Heart right ventricle (tissue), 16 donors: ENCODE results near the gene PACSIN2. TPM values are rescaled to one million over a fixed set of nuclear protein-coding genes. Genes with fewer than 3 reads are reported as not detected.

Source experiments
- ATAC-seq, 8 donors: fragments of 200-7000 bp; cut with Tn5 transposase; one replicate each; pipeline ENCODE4 v1.9.1; 2020; ENCODE audit warnings: mild to moderate bottlenecking in 8 of 8, moderate library complexity in 8 of 8, moderate number of reproducible peaks in 1 of 8
- DNase-seq, 2 donors: peaks; one replicate each; pipeline ENCODE4 v3.0.0-alpha.2; 2020
- H3K27ac ChIP-seq, 10 donors: fragments of 200-600 bp; sonication (generic) in 2 of 10; one replicate each; pipeline versions ENCODE4 v1.5.0 to v1.8.0; 2020 to 2022; ENCODE audit warnings: mild to moderate bottlenecking in 3 of 10
- H3K27me3 ChIP-seq, 7 donors: fragments of 200-600 bp; one replicate each; pipeline ENCODE4 v1.8.0; 2021 to 2022; ENCODE audit warnings: mild to moderate bottlenecking in 2 of 7
- H3K36me3 ChIP-seq, 9 donors: fragments of 200-600 bp; sonication (generic) in 1 of 9; one replicate each; pipeline versions ENCODE4 v1.5.0 to v1.8.0; 2020 to 2022; ENCODE audit warnings: mild to moderate bottlenecking in 2 of 9
- H3K4me1 ChIP-seq, 9 donors: fragments of 200-600 bp; sonication (generic) in 1 of 9; one replicate each; pipeline versions ENCODE4 v1.5.0 to v1.8.0; 2020 to 2022; ENCODE audit warnings: mild to moderate bottlenecking in 4 of 9
- H3K4me3 ChIP-seq, 10 donors: fragments of 200-600 bp; sonication (generic) in 2 of 10; one replicate each; pipeline versions ENCODE4 v1.5.0 to v1.8.0; 2020 to 2022; ENCODE audit warnings: mild to moderate bottlenecking in 7 of 10, moderate library complexity in 2 of 10
- H3K9me3 ChIP-seq, 11 donors: fragments of 200-600 bp in 10 of 11; sonication (generic) in 2 of 11; one replicate each; pipeline versions ENCODE4 v1.5.0 to v1.8.0; 2013 to 2022; ENCODE audit warnings: mild to moderate bottlenecking in 2 of 11, control low read depth in 1 of 11, moderate library complexity in 1 of 11
- CTCF ChIP-seq, 9 donors: fragments of 200-600 bp; sonication (generic) in 2 of 9; IDR thresholded peaks; one replicate each; pipeline versions ENCODE4 v1.5.0 to v1.8.0; 2021 to 2022; ENCODE audit warnings: antibody characterized with exemption in 9 of 9, mild to moderate bottlenecking in 5 of 9, moderate library complexity in 1 of 9
- whole genome bisulfite sequencing, 2 donors: extraction: QIAGEN DNeasy Blood & Tissue Kit; methylation state at CpG; one replicate each; pipeline ENCODE4 v1.1.7; 2013; ENCODE audit warnings: inconsistent platforms in 1 of 2; 5-methylcytosine and 5-hydroxymethylcytosine counted together
- intact Hi-C, 10 donors: fragments of 100-400 bp; cut with DNase I; formaldehyde crosslinking; loops; one replicate each; pipeline versions ENCODE4 v1.11.1 to v1.14.2; 2022
- polyA plus RNA-seq, 2 donors: library from polyadenylated mRNA; stranded (reverse); fragments of 200-250 nt; gene quantifications; one replicate each; pipeline ENCODE4 v1.2.3, GENCODE V29; 2013
- total RNA-seq, 10 donors: library from RNA; stranded (reverse); fragmentation: NEBNext Ultra II Directional in 3 of 10; extraction: Animal tissue kit (Norgen Biotek cat#: 25700) in 3 of 10; gene quantifications; one replicate each; pipeline versions ENCODE4 v1.2.1 to v1.2.4, GENCODE V29; 2021 to 2023
- donor health status: Arrhythmogenic right ventricular cardiomyopathy.
- donor health status: ischemic (EF 13 %, LVEDD 7.1; RV severe dilation, severe dysfunction).
- donor health status: healthy with polysubstance abuse.
- donor health status: DM: no; HTN: yes; CAD: no.
- donor health status: DM: no; HTN: no; CAD: no.
- donor health status: ischemic (EF 25% LVEDD 6.9; RV normal size, moderate dysfunction).
- donor health status: ischemic (EF 25% LVEDD 5.7; RV mildly dilated, moderate dysfunction).
- donor health status: healthy.
- donor health status: DM: yes; HTN: yes; CAD: no.
- donor health status: Ischemic cardiomyopathy.
- donor health status: ischemic (EF 35%, LVEDD 5.7; RV mildly dilated, moderate dysfunction).
- donor health status: nonischemic (EF 11% LVEDD 7.7; RV severe dilation, severe dysfunction).
- donor health status: DM: yes; HTN: yes; CAD: no.
- donor health status: PGD.
- donor health status: ischemic (EF 29% LVEDD 5.4; RV normal size, mild dysfunction).
- donor health status: nonischemic (EF 23%, LVEDD 6.1; RV moderate dilation, normal function).

Gene PACSIN2
- total and polyA plus RNA-seq, 12 donors = 24.3 to 69.7 (median 57.0) TPM

GRCh38 chr22:42856179-42856864 lies 158.6 kb downstream of the PACSIN2 start:
- peaks cover 0 to 5% (median 0%) of the 10 kb centered on the region in 9 donors for H3K36me3 ChIP-seq
- ATAC-seq (peak; percentile 16 to 60 (median 47)), DNase-seq (peak; percentile 71 to 79)
- H3K27me3 ChIP-seq = no peaks in the 10 kb centered on the region
- WGBS, 2 donors = 0 to 1% methylated on average over 41 to 44 of the region's 44 CpGs
- peak overlapping the region; percentile 67 to 98 (median 80) for H3K4me3 ChIP-seq
- intact Hi-C loops = loop anchor here in 1 of 10 donors (5.0 kb wide), 1 partner anchor 156 kb away; no protein-coding TSS in a partner anchor
- no peaks in the 10 kb centered on the region for H3K9me3 ChIP-seq
- no peak for TF ChIP-seq CTCF (IDR thresholded peaks at IDR 0.05)
- H3K4me1 ChIP-seq = peaks cover 9 to 39% (median 26%) of the 10 kb centered on the region in 9 donors
- H3K27ac ChIP-seq = peak overlapping the region; percentile 92 to 99 (median 98)

GRCh38 chr22:42855721-42856120 lies 159.2 kb downstream of the PACSIN2 start:
- DNase-seq = no peak
- Histone ChIP-seq H3K36me3 (peaks cover 0 to 9% (median 0%) of the 10 kb centered on the region in 9 donors), H3K4me1 (peaks cover 9 to 34% (median 26%) of the 10 kb centered on the region in 9 donors), H3K4me3 (peak overlapping the region; percentile 67 to 98 (median 80)), H3K9me3 (no peaks in the 10 kb centered on the region), H3K27ac (peak overlapping the region in 9 of 10 donors; percentile 92 to 99 (median 98)), H3K27me3 (no peaks in the 10 kb centered on the region)
- no peak for ATAC-seq
- TF ChIP-seq CTCF (IDR thresholded peaks at IDR 0.05) = no peak
- WGBS, 2 donors = 36 to 47% methylated on average over 4 of the region's 4 CpGs
- intact Hi-C loops = loop anchor here in 1 of 10 donors (5.0 kb wide), 1 partner anchor 157 kb away; no protein-coding TSS in a partner anchor

- no peak for DNase-seq
- Histone ChIP-seq H3K27ac (peak overlapping the region in 8 of 10 donors; percentile 92 to 98 (median 98)), H3K9me3 (no peaks in the 10 kb centered on the region), H3K27me3 (no peaks in the 10 kb centered on the region), H3K36me3 (peaks cover 0 to 10% (median 0%) of the 10 kb centered on the region in 9 donors), H3K4me1 (peaks cover 9 to 30% (median 25%) of the 10 kb centered on the region in 9 donors), H3K4me3 (peak overlapping the region in 3 of 10 donors; percentile 81 to 91 (median 87))
- WGBS, 2 donors = 84 to 85% methylated on average over 8 of the region's 8 CpGs
- no peak for ATAC-seq
- intact Hi-C loops = loop anchor here in 1 of 10 donors (5.0 kb wide), 1 partner anchor 157 kb away; no protein-coding TSS in a partner anchor
- TF ChIP-seq CTCF (IDR thresholded peaks at IDR 0.05) = no peak
Observed at GRCh38 chr22:42855211-42855610, 159.7 kb downstream of the PACSIN2 start.

GRCh38 chr22:42848941-42849550 lies 165.9 kb downstream of the PACSIN2 start:
- Histone ChIP-seq H3K4me3 (no peak overlapping the region), H3K27me3 (no peaks in the 10 kb centered on the region), H3K36me3 (peaks cover 0 to 45% (median 9%) of the 10 kb centered on the region in 9 donors), H3K9me3 (no peaks in the 10 kb centered on the region), H3K4me1 (peaks cover 0 to 25% (median 8%) of the 10 kb centered on the region in 9 donors), H3K27ac (no peak overlapping the region)
- ATAC-seq (peak in 3 of 8 donors; percentile 31 to 59 (median 32)), DNase-seq (no peak)
- no peak for TF ChIP-seq CTCF (IDR thresholded peaks at IDR 0.05)
- intact Hi-C loops = no loop called here
- 78% methylated on average over 5 of the region's 5 CpGs for WGBS, 2 donors
